Fibroblast of lung (primary cell): ENCODE results near the gene DMXL2.

Experiments
- EZH2 ChIP-seq: IDR thresholded peaks from 2 replicates; pipeline ENCODE4 v1.5.1; 2012; ENCODE audit warnings: low read length, control low read depth, mild to moderate bottlenecking; ENCODE audit errors: missing control alignments
- TF ChIP-seq, protein P1 (sequence below), 2 donors: IDR thresholded peaks in 1 of 2; conservative IDR thresholded peaks in 1 of 2; 1 replicate in 1 of 2; 2 replicates in 1 of 2; pipeline ENCODE4 v1.5.1; 2011 to 2012; ENCODE audit warnings: low read length in 2 of 2, control low read depth in 1 of 2, inconsistent platforms in 1 of 2, low read depth in 1 of 2, mild to moderate bottlenecking in 1 of 2

DNA sequence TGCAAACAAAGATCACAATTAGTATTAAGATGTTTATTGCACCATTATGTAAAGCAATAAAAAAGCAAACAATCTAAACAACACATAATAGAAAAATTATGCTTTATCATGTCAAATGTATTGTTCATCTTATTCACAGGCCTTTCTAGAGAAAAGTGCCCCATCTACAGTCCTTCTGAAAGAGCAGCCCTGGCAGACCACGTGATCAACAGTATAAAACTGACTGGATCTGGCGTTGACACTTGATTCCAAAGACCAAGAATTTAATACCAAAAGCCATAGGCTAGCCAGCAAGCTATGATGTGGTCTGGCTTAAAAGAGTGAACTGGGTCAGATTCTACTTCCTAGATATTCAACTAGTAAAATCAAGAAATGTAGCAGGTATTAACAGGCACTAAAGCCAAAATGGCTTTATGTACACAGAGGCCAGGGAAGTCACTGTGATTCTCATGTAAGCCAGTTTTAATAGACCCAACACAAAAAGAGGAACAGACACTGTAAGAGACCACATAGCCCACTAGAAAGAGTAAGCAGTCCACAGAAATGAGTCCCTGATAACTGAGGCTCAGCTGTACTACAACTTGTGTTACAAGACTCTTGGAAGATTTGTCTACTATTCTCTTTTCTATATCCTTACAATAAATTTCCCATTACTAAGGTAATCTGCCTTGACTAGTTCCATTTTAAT is 32.5 kb downstream of the DMXL2 start:
- TF ChIP-seq, protein P1, sequence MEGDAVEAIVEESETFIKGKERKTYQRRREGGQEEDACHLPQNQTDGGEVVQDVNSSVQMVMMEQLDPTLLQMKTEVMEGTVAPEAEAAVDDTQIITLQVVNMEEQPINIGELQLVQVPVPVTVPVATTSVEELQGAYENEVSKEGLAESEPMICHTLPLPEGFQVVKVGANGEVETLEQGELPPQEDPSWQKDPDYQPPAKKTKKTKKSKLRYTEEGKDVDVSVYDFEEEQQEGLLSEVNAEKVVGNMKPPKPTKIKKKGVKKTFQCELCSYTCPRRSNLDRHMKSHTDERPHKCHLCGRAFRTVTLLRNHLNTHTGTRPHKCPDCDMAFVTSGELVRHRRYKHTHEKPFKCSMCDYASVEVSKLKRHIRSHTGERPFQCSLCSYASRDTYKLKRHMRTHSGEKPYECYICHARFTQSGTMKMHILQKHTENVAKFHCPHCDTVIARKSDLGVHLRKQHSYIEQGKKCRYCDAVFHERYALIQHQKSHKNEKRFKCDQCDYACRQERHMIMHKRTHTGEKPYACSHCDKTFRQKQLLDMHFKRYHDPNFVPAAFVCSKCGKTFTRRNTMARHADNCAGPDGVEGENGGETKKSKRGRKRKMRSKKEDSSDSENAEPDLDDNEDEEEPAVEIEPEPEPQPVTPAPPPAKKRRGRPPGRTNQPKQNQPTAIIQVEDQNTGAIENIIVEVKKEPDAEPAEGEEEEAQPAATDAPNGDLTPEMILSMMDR (conservative IDR thresholded peaks at IDR 0.05 in 1 of 2, IDR thresholded peaks at IDR 0.05 in 1 of 2; ENCODE audit: low read depth in 1 of 2, low read length in 2 of 2) = no peak
- no peak for TF ChIP-seq EZH2
